Measurements from ENCODE around the gene RGS17. TPM values are rescaled to one million over a fixed set of nuclear protein-coding genes. Genes with fewer than 3 reads are reported as not detected.

RGS17 gene
- total RNA-seq, 1 donor from 2014 or later: not detected

GRCh38 chr6:153015094-153015640 lies 115.9 kb downstream of the RGS17 start:
- TF ChIP-seq CTCF (IDR thresholded peaks at IDR 0.05): no peak
- Histone ChIP-seq H3K9me3 (no peaks in the 10 kb centered on the region), H3K4me1 (no peaks in the 10 kb centered on the region), H3K27me3 (no peaks in the 10 kb centered on the region), H3K36me3 (no peaks in the 10 kb centered on the region), H3K4me3 (no peak overlapping the region), H3K27ac (no peak overlapping the region)
- intact Hi-C loops (cut with DNase I): no loop called here
- DNase-seq (ENCODE audit: low spot score in 2 of 2): no peak

DNA sequence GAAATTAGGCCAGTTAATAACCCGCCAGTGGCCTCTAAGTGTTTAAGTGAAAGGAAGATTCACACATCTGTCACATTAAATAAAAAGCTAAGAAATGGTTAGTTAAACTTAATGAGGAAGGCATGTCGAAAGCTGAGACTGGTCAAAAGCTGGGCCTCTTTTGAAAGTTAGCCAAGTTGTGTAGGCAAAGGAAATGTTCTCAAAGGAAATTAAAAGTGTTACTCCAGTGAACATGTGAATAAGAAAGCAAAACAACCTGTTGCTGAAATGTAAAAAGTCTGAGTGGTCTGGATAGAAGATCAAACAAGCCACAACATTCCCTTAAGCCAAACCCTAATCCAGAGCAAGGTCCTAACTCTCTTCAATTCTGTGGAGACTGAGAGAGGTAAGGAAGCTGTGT lies 117.6 kb downstream of the RGS17 start:
- H3K36me3 ChIP-seq: no peaks in the 10 kb centered on the region
- no peak overlapping the region for H3K4me3 ChIP-seq
- no peak for DNase-seq (ENCODE audit: low spot score in 2 of 2)
- no peaks in the 10 kb centered on the region for H3K9me3 ChIP-seq
- TF ChIP-seq CTCF (IDR thresholded peaks at IDR 0.05): no peak
- no peaks in the 10 kb centered on the region for H3K27me3 ChIP-seq
- H3K4me1 ChIP-seq: no peaks in the 10 kb centered on the region
- H3K27ac ChIP-seq: no peak overlapping the region
- intact Hi-C loops (cut with DNase I): no loop called here

GRCh38 chr6:153012856-153013255 lies 118.2 kb downstream of the RGS17 start:
- H3K9me3 ChIP-seq: no peaks in the 10 kb centered on the region
- no peaks in the 10 kb centered on the region for H3K4me1 ChIP-seq
- intact Hi-C loops (cut with DNase I): no loop called here
- H3K27ac ChIP-seq: no peak overlapping the region
- no peak overlapping the region for H3K4me3 ChIP-seq
- no peaks in the 10 kb centered on the region for H3K36me3 ChIP-seq
- no peak for DNase-seq (ENCODE audit: low spot score in 2 of 2)
- H3K27me3 ChIP-seq: no peaks in the 10 kb centered on the region
- TF ChIP-seq CTCF (IDR thresholded peaks at IDR 0.05): no peak

DNA sequence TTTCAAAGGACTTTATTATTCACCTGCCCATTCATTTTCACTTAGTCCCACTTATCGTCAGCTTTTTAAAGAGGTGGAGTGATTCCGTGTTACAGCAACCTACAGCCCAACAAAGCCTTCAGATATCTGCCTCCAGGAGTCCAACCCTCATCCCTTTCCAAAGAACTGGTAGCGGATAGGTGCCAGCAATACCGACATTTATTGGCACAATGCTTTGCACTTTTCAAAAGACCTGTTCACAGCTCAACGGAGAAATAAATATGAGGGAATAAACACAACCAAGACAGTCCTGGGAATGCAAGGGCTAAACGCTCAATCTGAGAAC lies 127.8 kb downstream of the RGS17 start:
- intact Hi-C loops (cut with DNase I): loop anchor here (2.0 kb wide), 1 partner anchor 21 kb away; the partner anchor contains the start of gene FBXO5
- Histone ChIP-seq H3K36me3 (no peaks in the 10 kb centered on the region), H3K9me3 (no peaks in the 10 kb centered on the region), H3K27me3 (no peaks in the 10 kb centered on the region), H3K27ac (peak overlapping the region; percentile 82 to 85), H3K4me1 (peaks cover 3 to 18% of the 10 kb centered on the region in 2 donors), H3K4me3 (peak overlapping the region; percentile 70 to 85)
- no peak for TF ChIP-seq CTCF (IDR thresholded peaks at IDR 0.05)
- no peak for DNase-seq (ENCODE audit: low spot score in 2 of 2)

- intact Hi-C loops (cut with DNase I): loop anchor here (2.0 kb wide), 1 partner anchor 20 kb away; the partner anchor contains the start of gene FBXO5
- Histone ChIP-seq H3K27me3 (no peaks in the 10 kb centered on the region), H3K9me3 (no peaks in the 10 kb centered on the region), H3K4me1 (peaks cover 3 to 18% of the 10 kb centered on the region in 2 donors), H3K27ac (peak within 1 kb of the TSS; percentile 82 to 85), H3K36me3 (peaks cover 0 to 3% of the 10 kb centered on the region in 2 donors), H3K4me3 (peak within 1 kb of the TSS; percentile 70 to 85)
- DNase-seq (ENCODE audit: low spot score in 2 of 2): peak; percentile 73 to 96
- TF ChIP-seq CTCF (IDR thresholded peaks at IDR 0.05): no peak
Measured at GRCh38 chr6:153002613-153003365, 128.3 kb downstream of the RGS17 start, which contains the start of gene MTRF1L. MTRF1L (minus strand) TSS chr6:153002709; CDS start chr6:153002685, 24 bp downstream.
